ENCODE data around the gene LILRB5.
"Not testable (repeated sequence)": the region's sequence is repeated elsewhere in the genome, so short reads cannot be mapped to it uniquely, and the experiment has no call there.

- TF ChIP-seq GATA3, GATA2 (IDR thresholded peaks at IDR 0.05; ENCODE audit: low read depth, low read length): not testable (repeated sequence)
These were observed 14.4 kb downstream of the LILRB5 start, which contains the start of gene LILRA6 for GRCh38 chr19:54242646-54243045.

Data from SH-SY5Y (cell line).